GM12878 (cell line): ENCODE data around the gene STK10.

ENCODE experiments used
- ATF3 ChIP-seq: IDR thresholded peaks from 2 replicates; pipeline ENCODE4 v1.6.1; 2011; ENCODE audit warnings: low read depth, mild to moderate bottlenecking, low read length, moderate library complexity, borderline replicate concordance; ENCODE audit errors: extremely low read depth
- BACH1 ChIP-seq: fragments of 450-650 bp; IDR thresholded peaks from 2 replicates; pipeline ENCODE4 v1.6.1; 2017; ENCODE audit warnings: mild to moderate bottlenecking, borderline replicate concordance
- CBX5 ChIP-seq: sonication (generic); IDR thresholded peaks from 2 replicates; pipeline ENCODE4 v1.6.1; 2016; ENCODE audit warnings: low read depth, moderate library complexity, mild to moderate bottlenecking, inconsistent platforms
- CTCF ChIP-seq, 3 experiments: IDR thresholded peaks in 2 of 3; conservative IDR thresholded peaks in 1 of 3; 2 replicates each; pipeline ENCODE4 v1.5.1; 2011; ENCODE audit warnings: low read depth in 3 of 3, low read length in 3 of 3, mild to moderate bottlenecking in 3 of 3, control low read depth in 2 of 3, moderate library complexity in 2 of 3, inconsistent platforms in 1 of 3, mixed read lengths in 1 of 3; ENCODE audit not compliant: control insufficient read depth in 2 of 3, insufficient read depth in 1 of 3; ENCODE audit errors: extremely low read depth in 1 of 3
- ESRRA ChIP-seq: IDR thresholded peaks from 2 replicates; pipeline ENCODE4 v1.6.1; 2012; ENCODE audit warnings: mild to moderate bottlenecking, low read length, improper control_type of control experiment
- MAX ChIP-seq: IDR thresholded peaks from 2 replicates; pipeline ENCODE4 v1.6.1; 2012; ENCODE audit warnings: low read depth, low read length, improper control_type of control experiment
- MXI1 ChIP-seq: fragments of 150-350 bp; IDR thresholded peaks from 2 replicates; pipeline ENCODE4 v1.6.1; 2011; ENCODE audit warnings: low read depth, mild to moderate bottlenecking, inconsistent platforms, low read length, improper control_type of control experiment
- PBX3 ChIP-seq: IDR thresholded peaks from 2 replicates; pipeline ENCODE4 v1.6.1; 2011; ENCODE audit warnings: mild to moderate bottlenecking, low read depth, low read length, moderate library complexity; ENCODE audit not compliant: insufficient replicate concordance
- RAD21 ChIP-seq: IDR thresholded peaks from 2 replicates; pipeline ENCODE4 v1.6.1; 2011; ENCODE audit warnings: mild to moderate bottlenecking, low read depth, low read length, moderate library complexity; ENCODE audit not compliant: insufficient read depth
- REST ChIP-seq: IDR thresholded peaks from 2 replicates; pipeline ENCODE4 v1.6.1; 2012; ENCODE audit warnings: mild to moderate bottlenecking, low read depth, low read length
- YY1 ChIP-seq: IDR thresholded peaks from 2 replicates; pipeline ENCODE4 v1.6.1; 2011; ENCODE audit warnings: low read depth, mild to moderate bottlenecking, low read length

- TF ChIP-seq CTCF (IDR thresholded peaks at IDR 0.05 in 2 of 3, conservative IDR thresholded peaks at IDR 0.05 in 1 of 3; ENCODE audit: control insufficient read depth in 2 of 3, extremely low read depth in 1 of 3, insufficient read depth in 1 of 3, low read depth in 3 of 3, low read length in 3 of 3): no peak
- TF ChIP-seq ESRRA: no peak
- TF ChIP-seq RAD21: no peak
- no peak for TF ChIP-seq BACH1
- TF ChIP-seq PBX3: no peak
- no peak for TF ChIP-seq MAX
- TF ChIP-seq ATF3: no peak
- TF ChIP-seq REST: no peak
- TF ChIP-seq MXI1: no peak
- TF ChIP-seq YY1: no peak
- no peak for TF ChIP-seq CBX5
Observed at GRCh38 chr5:172183881-172184280, 4.1 kb downstream of the STK10 start.
